Measurements from ENCODE around the gene C1orf21.
"Not testable (repeated sequence)": the region's sequence is repeated elsewhere in the genome, so short reads cannot be mapped to it uniquely, and the experiment has no call there.

Gene C1orf21

DNA sequence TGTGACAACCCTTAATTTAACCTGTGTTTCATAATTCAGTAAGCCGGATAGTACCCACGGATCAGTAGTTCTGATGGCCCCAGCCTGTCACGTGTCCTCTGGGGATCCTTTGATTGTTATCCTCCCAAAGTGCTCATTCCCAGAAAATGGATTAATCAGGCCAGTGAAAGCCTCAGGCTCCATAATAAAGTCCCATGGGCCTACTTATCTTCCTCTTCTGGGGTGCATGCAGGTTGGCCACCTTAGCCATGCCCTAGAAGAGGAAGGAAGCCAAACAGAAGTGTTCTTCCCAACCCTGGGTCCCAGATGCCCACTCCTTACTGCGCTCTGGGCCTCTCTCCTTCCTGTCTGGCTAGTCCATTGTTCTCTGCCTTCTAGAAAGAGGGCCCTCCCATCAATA lies 221.8 kb downstream of the C1orf21 start:
- Histone ChIP-seq H4K20me1 (ENCODE audit: insufficient read depth, low read length, poor library complexity, severe bottlenecking) (no peaks in the 10 kb centered on the region), H3F3A (ENCODE audit: low read depth) (no peaks in the 10 kb centered on the region), H3K4me2 (ENCODE audit: low read depth, low read length, poor library complexity, severe bottlenecking) (no peak overlapping the region), H3K9ac (ENCODE audit: low read depth, low read length, poor library complexity, severe bottlenecking) (no peak overlapping the region), H3K79me2 (ENCODE audit: insufficient read depth, low read length) (no peaks in the 10 kb centered on the region), H3K36me3 (ENCODE audit: insufficient read depth, low read length) (no peaks in the 10 kb centered on the region), H3K4me3 (ENCODE audit: low read length, poor library complexity, severe bottlenecking) (no peak overlapping the region), H3K9me3 (ENCODE audit: insufficient read depth, low read depth, low read length) (no peaks in the 10 kb centered on the region), H3K9me2 (replicated peaks; ENCODE audit: low read depth, low read length) (no peaks in the 10 kb centered on the region), H3K4me1 (ENCODE audit: insufficient read depth, low read length, poor library complexity, severe bottlenecking) (no peaks in the 10 kb centered on the region), H3K27me3 (ENCODE audit: insufficient read depth, low read length, poor library complexity, severe bottlenecking) (no peaks in the 10 kb centered on the region), H2AFZ (ENCODE audit: low read length) (no peak overlapping the region)
- TF ChIP-seq CTCF (conservative IDR thresholded peaks at IDR 0.05; ENCODE audit: low read length), result no peak
- TF ChIP-seq EZH2phosphoT487 (IDR thresholded peaks at IDR 0.05; ENCODE audit: borderline replicate concordance), result no peak

DNA sequence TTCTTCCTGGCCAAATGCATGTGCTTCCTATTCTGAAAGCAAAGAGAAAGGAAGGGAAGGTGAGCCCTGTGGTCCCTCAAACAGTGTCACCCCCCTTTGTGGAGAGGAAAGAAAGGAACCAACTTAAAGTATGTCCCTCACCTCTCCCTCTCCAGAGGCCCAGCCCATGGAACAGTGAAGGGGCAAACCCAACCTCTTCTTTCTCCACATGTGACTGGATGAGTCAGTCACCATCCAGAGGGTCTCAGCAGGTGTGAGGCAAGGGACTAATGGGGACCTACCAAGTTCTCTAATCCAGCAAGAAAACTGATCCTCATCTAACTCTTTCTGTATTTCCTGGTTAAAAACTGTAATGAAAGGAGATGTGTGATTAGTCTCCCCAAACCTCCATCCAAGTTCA lies 222.2 kb downstream of the C1orf21 start:
- H3K36me3 ChIP-seq (ENCODE audit: insufficient read depth, low read length), result no peaks in the 10 kb centered on the region
- H3K4me3 ChIP-seq (ENCODE audit: low read length, poor library complexity, severe bottlenecking), result no peak overlapping the region
- H3K4me1 ChIP-seq (ENCODE audit: insufficient read depth, low read length, poor library complexity, severe bottlenecking), result no peaks in the 10 kb centered on the region

GRCh38 chr1:184610876-184611595 lies 224.2 kb downstream of the C1orf21 start:
- Histone ChIP-seq H3K4me1 (ENCODE audit: insufficient read depth, low read length, poor library complexity, severe bottlenecking) (no peaks in the 10 kb centered on the region), H3K4me2 (ENCODE audit: low read depth, low read length, poor library complexity, severe bottlenecking) (no peak overlapping the region), H3F3A (ENCODE audit: low read depth) (no peaks in the 10 kb centered on the region), H4K20me1 (ENCODE audit: insufficient read depth, low read length, poor library complexity, severe bottlenecking) (no peaks in the 10 kb centered on the region), H2AFZ (ENCODE audit: low read length) (no peak overlapping the region), H3K36me3 (ENCODE audit: insufficient read depth, low read length) (no peaks in the 10 kb centered on the region), H3K9me3 (ENCODE audit: insufficient read depth, low read depth, low read length) (no peaks in the 10 kb centered on the region), H3K79me2 (ENCODE audit: insufficient read depth, low read length) (no peaks in the 10 kb centered on the region), H3K4me3 (ENCODE audit: low read length, poor library complexity, severe bottlenecking) (no peak overlapping the region), H3K9ac (ENCODE audit: low read depth, low read length, poor library complexity, severe bottlenecking) (no peak overlapping the region), H3K27me3 (ENCODE audit: insufficient read depth, low read length, poor library complexity, severe bottlenecking) (no peaks in the 10 kb centered on the region), H3K9me2 (replicated peaks; ENCODE audit: low read depth, low read length) (no peaks in the 10 kb centered on the region)
- TF ChIP-seq EZH2phosphoT487 (IDR thresholded peaks at IDR 0.05; ENCODE audit: borderline replicate concordance) (no peak), CTCF (conservative IDR thresholded peaks at IDR 0.05; ENCODE audit: low read length) (no peak)

More for the DNA sequence above, 222.2 kb downstream of the C1orf21 start:
- TF ChIP-seq EZH2phosphoT487 (IDR thresholded peaks at IDR 0.05; ENCODE audit: borderline replicate concordance) (no peak), CTCF (conservative IDR thresholded peaks at IDR 0.05; ENCODE audit: low read length) (no peak)
- H2AFZ ChIP-seq (ENCODE audit: low read length), result no peak overlapping the region
- no peak overlapping the region for H3K9ac ChIP-seq (ENCODE audit: low read depth, low read length, poor library complexity, severe bottlenecking)
- no peaks in the 10 kb centered on the region for H3F3A ChIP-seq (ENCODE audit: low read depth)
- H3K79me2 ChIP-seq (ENCODE audit: insufficient read depth, low read length), result no peaks in the 10 kb centered on the region
- H3K9me3 ChIP-seq (ENCODE audit: insufficient read depth, low read depth, low read length), result no peaks in the 10 kb centered on the region
- no peaks in the 10 kb centered on the region for H4K20me1 ChIP-seq (ENCODE audit: insufficient read depth, low read length, poor library complexity, severe bottlenecking)
- no peaks in the 10 kb centered on the region for H3K27me3 ChIP-seq (ENCODE audit: insufficient read depth, low read length, poor library complexity, severe bottlenecking)
- H3K4me2 ChIP-seq (ENCODE audit: low read depth, low read length, poor library complexity, severe bottlenecking), result no peak overlapping the region
- no peaks in the 10 kb centered on the region for H3K9me2 ChIP-seq (replicated peaks; ENCODE audit: low read depth, low read length)

- not testable (repeated sequence) for H3K9me3 ChIP-seq (ENCODE audit: insufficient read depth, low read depth, low read length); H3F3A ChIP-seq (ENCODE audit: low read depth); H3K79me2 ChIP-seq (ENCODE audit: insufficient read depth, low read length); H3K4me2 ChIP-seq (ENCODE audit: low read depth, low read length, poor library complexity, severe bottlenecking); H3K9me2 ChIP-seq (replicated peaks; ENCODE audit: low read depth, low read length); H2AFZ ChIP-seq (ENCODE audit: low read length); H3K4me3 ChIP-seq (ENCODE audit: low read length, poor library complexity, severe bottlenecking); H3K36me3 ChIP-seq (ENCODE audit: insufficient read depth, low read length); H3K9ac ChIP-seq (ENCODE audit: low read depth, low read length, poor library complexity, severe bottlenecking); H4K20me1 ChIP-seq (ENCODE audit: insufficient read depth, low read length, poor library complexity, severe bottlenecking); H3K4me1 ChIP-seq (ENCODE audit: insufficient read depth, low read length, poor library complexity, severe bottlenecking); H3K27me3 ChIP-seq (ENCODE audit: insufficient read depth, low read length, poor library complexity, severe bottlenecking)
Measured at GRCh38 chr1:184612229-184612628, 225.4 kb downstream of the C1orf21 start.
